Chondrocyte (in vitro differentiated cells): ENCODE measurements around the gene LGI4. TPM values are rescaled to one million over a fixed set of nuclear protein-coding genes. Genes with fewer than 3 reads are reported as not detected.

Source experiments
- DNase-seq: peaks from one replicate; pipeline ENCODE4 v3.0.0; 2021; ENCODE audit warnings: mixed read lengths, low spot score
- H3K27ac Mint-ChIP-seq: one replicate; pipeline ENCODE4 v1.8.0; 2021; ENCODE audit warnings: mild to moderate bottlenecking, moderate library complexity, mixed read lengths; ENCODE audit not compliant: unreplicated experiment
- H3K27me3 Mint-ChIP-seq: 2 replicates; pipeline ENCODE4 v1.8.0; 2021; ENCODE audit warnings: low read depth, mixed read lengths
- H3K36me3 Mint-ChIP-seq: 2 replicates; pipeline ENCODE4 v1.8.0; 2021; ENCODE audit warnings: low read depth, mixed read lengths
- H3K4me1 Mint-ChIP-seq: 2 replicates; pipeline ENCODE4 v1.8.0; 2021; ENCODE audit warnings: low read depth, mild to moderate bottlenecking, mixed read lengths
- H3K4me3 Mint-ChIP-seq: one replicate; pipeline ENCODE4 v1.8.0; 2021; ENCODE audit warnings: mild to moderate bottlenecking, moderate library complexity, mixed read lengths; ENCODE audit not compliant: unreplicated experiment
- H3K9me3 Mint-ChIP-seq: 2 replicates; pipeline ENCODE4 v1.8.0; 2021; ENCODE audit warnings: low read depth, mixed read lengths
- total RNA-seq: library from RNA; stranded (reverse); gene quantifications from 3 replicates; pipeline ENCODE4 v1.2.1, GENCODE V29; 2021
- TF ChIP-seq, protein P1 (sequence below): fragments of 200-600 bp; sonication (generic); IDR thresholded peaks from 2 replicates; pipeline ENCODE4 v1.5.0; 2021; ENCODE audit warnings: antibody characterized with exemption, mild to moderate bottlenecking, moderate library complexity

LGI4 gene
- total RNA-seq, 1 donor from 2014 or later = 1.3 TPM

- TF ChIP-seq, protein P1, sequence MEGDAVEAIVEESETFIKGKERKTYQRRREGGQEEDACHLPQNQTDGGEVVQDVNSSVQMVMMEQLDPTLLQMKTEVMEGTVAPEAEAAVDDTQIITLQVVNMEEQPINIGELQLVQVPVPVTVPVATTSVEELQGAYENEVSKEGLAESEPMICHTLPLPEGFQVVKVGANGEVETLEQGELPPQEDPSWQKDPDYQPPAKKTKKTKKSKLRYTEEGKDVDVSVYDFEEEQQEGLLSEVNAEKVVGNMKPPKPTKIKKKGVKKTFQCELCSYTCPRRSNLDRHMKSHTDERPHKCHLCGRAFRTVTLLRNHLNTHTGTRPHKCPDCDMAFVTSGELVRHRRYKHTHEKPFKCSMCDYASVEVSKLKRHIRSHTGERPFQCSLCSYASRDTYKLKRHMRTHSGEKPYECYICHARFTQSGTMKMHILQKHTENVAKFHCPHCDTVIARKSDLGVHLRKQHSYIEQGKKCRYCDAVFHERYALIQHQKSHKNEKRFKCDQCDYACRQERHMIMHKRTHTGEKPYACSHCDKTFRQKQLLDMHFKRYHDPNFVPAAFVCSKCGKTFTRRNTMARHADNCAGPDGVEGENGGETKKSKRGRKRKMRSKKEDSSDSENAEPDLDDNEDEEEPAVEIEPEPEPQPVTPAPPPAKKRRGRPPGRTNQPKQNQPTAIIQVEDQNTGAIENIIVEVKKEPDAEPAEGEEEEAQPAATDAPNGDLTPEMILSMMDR = no peak
- Mint-ChIP-seq H3K36me3 (no peaks in the 10 kb centered on the region), H3K4me1 (no peaks in the 10 kb centered on the region), H3K27ac (no peak overlapping the region), H3K4me3 (no peak overlapping the region), H3K9me3 (no peaks in the 10 kb centered on the region), H3K27me3 (no peaks in the 10 kb centered on the region)
- no peak for DNase-seq
These were observed 40.8 kb downstream of the LGI4 start for GRCh38 chr19:35093941-35094647.

- DNase-seq = no peak
- H3K4me1 Mint-ChIP-seq = peaks cover 5% of the 10 kb centered on the region
- TF ChIP-seq, protein P1 = no peak
- no peaks in the 10 kb centered on the region for H3K9me3 Mint-ChIP-seq
- H3K27me3 Mint-ChIP-seq = no peaks in the 10 kb centered on the region
- no peak overlapping the region for H3K4me3 Mint-ChIP-seq
- no peak overlapping the region for H3K27ac Mint-ChIP-seq
- H3K36me3 Mint-ChIP-seq = no peaks in the 10 kb centered on the region
These were observed 41.4 kb downstream of the LGI4 start for GRCh38 chr19:35093430-35093829.

DNA sequence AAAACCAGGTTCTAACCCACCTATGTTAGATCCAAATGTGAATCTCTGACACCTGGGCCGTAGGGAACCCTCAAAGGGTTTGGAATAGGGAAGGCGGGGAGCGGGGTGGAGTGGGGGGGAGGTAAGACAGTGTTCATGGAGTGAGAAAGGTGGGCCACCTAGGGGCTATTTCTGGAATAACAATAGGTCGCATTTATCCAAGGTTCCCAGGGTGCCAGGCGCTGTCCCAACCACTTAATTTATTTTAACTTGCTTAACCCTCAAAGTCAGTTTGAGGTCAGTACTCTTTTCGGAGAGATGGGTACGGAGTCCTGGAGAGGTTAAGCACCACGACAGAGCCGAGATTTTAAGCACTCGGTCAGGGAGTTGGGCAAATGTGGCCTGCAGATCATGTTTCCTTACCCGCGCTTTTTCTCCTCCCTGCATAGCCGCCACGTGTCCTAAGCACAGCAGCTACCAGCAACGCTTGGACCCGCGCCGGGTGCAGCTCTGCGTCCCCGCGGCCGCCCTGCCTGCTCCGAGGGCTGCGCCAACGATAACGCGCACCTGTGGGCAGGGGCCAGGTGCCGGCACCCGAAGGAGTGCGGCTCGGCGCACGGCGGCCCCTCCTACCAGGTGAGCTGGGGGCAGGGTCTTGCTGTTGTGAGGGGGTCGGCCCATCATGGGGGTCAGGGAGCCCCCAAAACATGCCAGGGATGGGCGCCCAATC lies 44.2 kb downstream of the LGI4 start:
- H3K9me3 Mint-ChIP-seq = no peaks in the 10 kb centered on the region
- H3K27ac Mint-ChIP-seq = no peak overlapping the region
- DNase-seq = no peak
- H3K27me3 Mint-ChIP-seq = no peaks in the 10 kb centered on the region
- H3K4me1 Mint-ChIP-seq = peaks cover 9% of the 10 kb centered on the region
- no peak overlapping the region for H3K4me3 Mint-ChIP-seq
- TF ChIP-seq, protein P1 = peak; percentile 81
- no peaks in the 10 kb centered on the region for H3K36me3 Mint-ChIP-seq

DNA sequence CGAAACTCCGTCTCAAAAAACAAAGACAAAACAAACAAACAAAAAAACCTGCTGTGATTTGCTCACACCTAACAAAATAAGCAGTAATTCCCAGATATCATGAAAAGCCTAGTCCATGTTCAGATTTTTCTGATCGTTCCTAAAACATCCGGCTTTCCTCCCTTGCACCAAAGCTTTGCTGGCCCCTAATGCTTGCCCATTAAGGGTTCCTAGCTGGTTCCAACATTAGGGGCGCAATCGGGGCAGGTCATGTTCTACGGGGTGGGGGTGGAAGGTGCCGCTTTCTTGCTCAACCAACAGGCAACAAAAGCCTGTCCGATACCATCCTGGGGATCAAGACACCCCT lies 44.7 kb downstream of the LGI4 start:
- Mint-ChIP-seq H3K27ac (no peak overlapping the region), H3K4me1 (peaks cover 9% of the 10 kb centered on the region), H3K27me3 (no peaks in the 10 kb centered on the region), H3K36me3 (no peaks in the 10 kb centered on the region), H3K9me3 (no peaks in the 10 kb centered on the region), H3K4me3 (no peak overlapping the region)
- TF ChIP-seq, protein P1 = no peak
- no peak for DNase-seq

DNA sequence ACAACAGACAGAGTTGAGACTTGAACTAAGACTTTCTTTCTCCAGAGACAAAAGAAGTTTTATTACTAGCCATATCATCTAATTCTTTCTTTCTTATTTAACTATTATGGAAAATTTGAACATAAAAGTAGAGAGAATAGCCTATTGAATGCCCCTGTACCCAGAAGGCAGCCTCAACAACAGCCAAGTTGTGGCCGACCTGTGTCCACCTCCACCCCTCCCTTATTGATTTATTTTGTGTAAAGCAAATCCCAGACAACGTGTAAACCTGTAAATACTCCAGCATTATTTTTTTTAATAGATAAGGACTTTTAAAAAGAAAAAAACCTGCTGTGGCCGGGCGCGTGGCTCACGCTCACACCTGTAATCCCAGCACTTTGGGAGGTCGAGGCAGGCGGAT lies 45.3 kb downstream of the LGI4 start:
- Mint-ChIP-seq H3K27ac (no peak overlapping the region), H3K9me3 (no peaks in the 10 kb centered on the region), H3K4me1 (peaks cover 9% of the 10 kb centered on the region), H3K36me3 (no peaks in the 10 kb centered on the region), H3K27me3 (no peaks in the 10 kb centered on the region), H3K4me3 (no peak overlapping the region)
- DNase-seq = no peak
- TF ChIP-seq, protein P1 = no peak
